ENCODE measurements around the gene FNDC4. TPM values are rescaled to one million over a fixed set of nuclear protein-coding genes. Genes with fewer than 3 reads are reported as not detected.
A peak's percentile ranks its signal among the peaks of the same experiment; 100 is the strongest.

Gene FNDC4
- total RNA-seq, 1 experiment from 2014 or later, result 14.1 TPM

DNA sequence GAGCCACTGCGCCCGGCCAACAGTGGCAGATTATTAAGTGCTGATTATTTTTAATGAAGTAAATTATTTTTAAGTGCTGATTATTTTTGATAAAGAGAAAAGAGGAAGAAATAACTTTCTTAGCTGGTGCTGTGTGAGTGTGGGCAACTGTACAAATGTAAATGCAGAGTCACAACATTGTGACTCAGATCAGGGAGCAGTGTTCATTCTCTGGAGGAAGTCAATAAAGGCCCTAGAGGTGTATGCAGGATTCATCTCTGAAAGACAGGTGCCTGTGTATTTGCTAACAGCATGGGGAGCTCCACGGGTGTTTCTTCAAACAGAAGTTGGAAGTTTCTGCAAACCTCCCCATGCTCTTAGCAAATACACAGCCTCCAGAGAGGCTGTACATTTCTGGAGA is 46.6 kb downstream of the FNDC4 start (continued):
- no peak for TF ChIP-seq ZNF425 (CRISPR knock-in tag; conservative IDR thresholded peaks at IDR 0.05)
- TF ChIP-seq EMX1 (CRISPR knock-in tag; IDR thresholded peaks at IDR 0.05), result no peak
- TF ChIP-seq SMAD3 (CRISPR knock-in tag; IDR thresholded peaks at IDR 0.05; ENCODE audit: borderline replicate concordance), result no peak
- TF ChIP-seq CREB1 (CRISPR knock-in tag; IDR thresholded peaks at IDR 0.05), result no peak

DNA sequence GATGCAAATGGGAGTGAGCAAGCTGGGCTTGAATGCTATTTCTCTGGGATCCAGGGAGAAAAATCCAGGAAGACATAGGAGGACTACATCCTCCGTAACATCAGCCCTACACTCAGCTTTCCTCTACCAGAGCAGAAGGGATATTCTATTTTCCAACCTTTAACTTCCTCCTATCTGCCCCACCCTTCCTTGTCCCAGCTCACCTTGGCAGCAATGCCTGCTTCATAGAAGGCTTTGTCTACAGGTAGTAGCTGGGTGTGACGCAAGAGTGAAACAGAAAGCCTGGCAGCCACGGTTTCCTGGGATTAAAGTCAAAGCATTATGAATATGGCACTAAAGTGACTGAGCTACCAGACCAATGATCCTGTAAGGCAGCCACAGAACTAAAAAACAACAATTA is 48.9 kb downstream of the FNDC4 start:
- Mint-ChIP-seq H3K27ac (peak overlapping the region; percentile 83), H3K36me3 (peaks cover 10% of the 10 kb centered on the region), H3K27me3 (ENCODE audit: low read depth) (no peaks in the 10 kb centered on the region), H3K9me3 (no peaks in the 10 kb centered on the region), H3K4me3 (no peak overlapping the region), H3K4me1 (peaks cover 14% of the 10 kb centered on the region)
- TF ChIP-seq TEAD1 (CRISPR knock-in tag; IDR thresholded peaks at IDR 0.05), result no peak
- no peak for TF ChIP-seq CREM (CRISPR knock-in tag; IDR thresholded peaks at IDR 0.05)
- TF ChIP-seq NFYB (CRISPR knock-in tag; conservative IDR thresholded peaks at IDR 0.05; ENCODE audit: low read depth), result no peak
- TF ChIP-seq, protein P1, sequence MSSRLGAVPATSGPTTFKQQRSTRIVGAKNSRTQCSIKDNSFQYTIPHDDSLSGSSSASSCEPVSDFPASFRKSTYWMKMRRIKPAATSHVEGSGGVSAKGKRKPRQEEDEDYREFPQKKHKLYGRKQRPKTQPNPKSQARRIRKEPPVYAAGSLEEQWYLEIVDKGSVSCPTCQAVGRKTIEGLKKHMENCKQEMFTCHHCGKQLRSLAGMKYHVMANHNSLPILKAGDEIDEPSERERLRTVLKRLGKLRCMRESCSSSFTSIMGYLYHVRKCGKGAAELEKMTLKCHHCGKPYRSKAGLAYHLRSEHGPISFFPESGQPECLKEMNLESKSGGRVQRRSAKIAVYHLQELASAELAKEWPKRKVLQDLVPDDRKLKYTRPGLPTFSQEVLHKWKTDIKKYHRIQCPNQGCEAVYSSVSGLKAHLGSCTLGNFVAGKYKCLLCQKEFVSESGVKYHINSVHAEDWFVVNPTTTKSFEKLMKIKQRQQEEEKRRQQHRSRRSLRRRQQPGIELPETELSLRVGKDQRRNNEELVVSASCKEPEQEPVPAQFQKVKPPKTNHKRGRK (CRISPR knock-in tag; IDR thresholded peaks at IDR 0.05; ENCODE audit: borderline replicate concordance), result no peak
- no peak for TF ChIP-seq ZSCAN18 (CRISPR knock-in tag; IDR thresholded peaks at IDR 0.05)
- TF ChIP-seq, protein P2, sequence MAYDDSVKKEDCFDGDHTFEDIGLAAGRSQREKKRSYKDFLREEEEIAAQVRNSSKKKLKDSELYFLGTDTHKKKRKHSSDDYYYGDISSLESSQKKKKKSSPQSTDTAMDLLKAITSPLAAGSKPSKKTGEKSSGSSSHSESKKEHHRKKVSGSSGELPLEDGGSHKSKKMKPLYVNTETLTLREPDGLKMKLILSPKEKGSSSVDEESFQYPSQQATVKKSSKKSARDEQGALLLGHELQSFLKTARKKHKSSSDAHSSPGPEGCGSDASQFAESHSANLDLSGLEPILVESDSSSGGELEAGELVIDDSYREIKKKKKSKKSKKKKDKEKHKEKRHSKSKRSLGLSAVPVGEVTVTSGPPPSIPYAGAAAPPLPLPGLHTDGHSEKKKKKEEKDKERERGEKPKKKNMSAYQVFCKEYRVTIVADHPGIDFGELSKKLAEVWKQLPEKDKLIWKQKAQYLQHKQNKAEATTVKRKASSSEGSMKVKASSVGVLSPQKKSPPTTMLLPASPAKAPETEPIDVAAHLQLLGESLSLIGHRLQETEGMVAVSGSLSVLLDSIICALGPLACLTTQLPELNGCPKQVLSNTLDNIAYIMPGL (CRISPR knock-in tag; IDR thresholded peaks at IDR 0.05), result no peak
- TF ChIP-seq RORB (CRISPR knock-in tag; IDR thresholded peaks at IDR 0.05), result no peak
- TF ChIP-seq ZNF425 (CRISPR knock-in tag; conservative IDR thresholded peaks at IDR 0.05), result no peak
- no peak for TF ChIP-seq TCF7 (CRISPR knock-in tag; IDR thresholded peaks at IDR 0.05; ENCODE audit: low read depth)
- TF ChIP-seq ZNF138 (CRISPR knock-in tag; conservative IDR thresholded peaks at IDR 0.05), result no peak
- ATAC-seq (no peak), DNase-seq (ENCODE audit: low spot score) (no peak)
- ChIA-PET CTCF (interaction anchor here (1.1 to 1.4 kb wide), 2 partner anchors 17 to 76 kb away, joined by 3 read pairs; partner anchors contain the start of gene NRBP1), POLR2A (interaction anchor here (1.2 kb wide), 1 partner anchor 17 kb away, joined by 3 read pairs; no protein-coding TSS in a partner anchor)

- Mint-ChIP-seq H3K9me3 (no peaks in the 10 kb centered on the region), H3K27me3 (ENCODE audit: low read depth) (no peaks in the 10 kb centered on the region)
- POLR2A ChIA-PET, result interaction anchor here (1.2 kb wide), 1 partner anchor 17 kb away, joined by 3 read pairs; no protein-coding TSS in a partner anchor
Measured at GRCh38 chr2:27445615-27446014, 49.4 kb downstream of the FNDC4 start.

More at GRCh38 chr2:27445615-27446014, 49.4 kb downstream of the FNDC4 start:
- peaks cover 14% of the 10 kb centered on the region for H3K4me1 Mint-ChIP-seq
- H3K4me3 Mint-ChIP-seq, result no peak overlapping the region
- no peak overlapping the region; the same call in 1 of the 2 replicates for H3K27ac Mint-ChIP-seq
- H3K36me3 Mint-ChIP-seq, result peaks cover 15% of the 10 kb centered on the region
- DNase-seq (ENCODE audit: low spot score), result no peak
- TF ChIP-seq SMAD3 (CRISPR knock-in tag; IDR thresholded peaks at IDR 0.05; ENCODE audit: borderline replicate concordance), result no peak
- no peak for TF ChIP-seq GTF2I (CRISPR knock-in tag; conservative IDR thresholded peaks at IDR 0.05)
- TF ChIP-seq E2F5 (CRISPR knock-in tag; IDR thresholded peaks at IDR 0.05), result no peak
- no peak for TF ChIP-seq CREB1 (CRISPR knock-in tag; IDR thresholded peaks at IDR 0.05)
- TF ChIP-seq NFE2L1 (CRISPR knock-in tag; IDR thresholded peaks at IDR 0.05), result no peak
- TF ChIP-seq MAX (CRISPR knock-in tag; IDR thresholded peaks at IDR 0.05), result no peak
- TF ChIP-seq, protein P3, sequence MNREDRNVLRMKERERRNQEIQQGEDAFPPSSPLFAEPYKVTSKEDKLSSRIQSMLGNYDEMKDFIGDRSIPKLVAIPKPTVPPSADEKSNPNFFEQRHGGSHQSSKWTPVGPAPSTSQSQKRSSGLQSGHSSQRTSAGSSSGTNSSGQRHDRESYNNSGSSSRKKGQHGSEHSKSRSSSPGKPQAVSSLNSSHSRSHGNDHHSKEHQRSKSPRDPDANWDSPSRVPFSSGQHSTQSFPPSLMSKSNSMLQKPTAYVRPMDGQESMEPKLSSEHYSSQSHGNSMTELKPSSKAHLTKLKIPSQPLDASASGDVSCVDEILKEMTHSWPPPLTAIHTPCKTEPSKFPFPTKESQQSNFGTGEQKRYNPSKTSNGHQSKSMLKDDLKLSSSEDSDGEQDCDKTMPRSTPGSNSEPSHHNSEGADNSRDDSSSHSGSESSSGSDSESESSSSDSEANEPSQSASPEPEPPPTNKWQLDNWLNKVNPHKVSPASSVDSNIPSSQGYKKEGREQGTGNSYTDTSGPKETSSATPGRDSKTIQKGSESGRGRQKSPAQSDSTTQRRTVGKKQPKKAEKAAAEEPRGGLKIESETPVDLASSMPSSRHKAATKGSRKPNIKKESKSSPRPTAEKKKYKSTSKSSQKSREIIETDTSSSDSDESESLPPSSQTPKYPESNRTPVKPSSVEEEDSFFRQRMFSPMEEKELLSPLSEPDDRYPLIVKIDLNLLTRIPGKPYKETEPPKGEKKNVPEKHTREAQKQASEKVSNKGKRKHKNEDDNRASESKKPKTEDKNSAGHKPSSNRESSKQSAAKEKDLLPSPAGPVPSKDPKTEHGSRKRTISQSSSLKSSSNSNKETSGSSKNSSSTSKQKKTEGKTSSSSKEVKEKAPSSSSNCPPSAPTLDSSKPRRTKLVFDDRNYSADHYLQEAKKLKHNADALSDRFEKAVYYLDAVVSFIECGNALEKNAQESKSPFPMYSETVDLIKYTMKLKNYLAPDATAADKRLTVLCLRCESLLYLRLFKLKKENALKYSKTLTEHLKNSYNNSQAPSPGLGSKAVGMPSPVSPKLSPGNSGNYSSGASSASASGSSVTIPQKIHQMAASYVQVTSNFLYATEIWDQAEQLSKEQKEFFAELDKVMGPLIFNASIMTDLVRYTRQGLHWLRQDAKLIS (CRISPR knock-in tag; IDR thresholded peaks at IDR 0.05; ENCODE audit: borderline replicate concordance), result no peak
- no peak for ATAC-seq
- CTCF ChIA-PET, result interaction anchor here (1.1 to 1.4 kb wide), 2 partner anchors 17 to 76 kb away, joined by 3 read pairs; partner anchors contain the start of gene NRBP1

Measured in WTC11 (cell line).